ENCODE data around the gene METAP1D.
"Not testable (repeated sequence)": the region's sequence is repeated elsewhere in the genome, so short reads cannot be mapped to it uniquely, and the experiment has no call there.

METAP1D gene

DNA sequence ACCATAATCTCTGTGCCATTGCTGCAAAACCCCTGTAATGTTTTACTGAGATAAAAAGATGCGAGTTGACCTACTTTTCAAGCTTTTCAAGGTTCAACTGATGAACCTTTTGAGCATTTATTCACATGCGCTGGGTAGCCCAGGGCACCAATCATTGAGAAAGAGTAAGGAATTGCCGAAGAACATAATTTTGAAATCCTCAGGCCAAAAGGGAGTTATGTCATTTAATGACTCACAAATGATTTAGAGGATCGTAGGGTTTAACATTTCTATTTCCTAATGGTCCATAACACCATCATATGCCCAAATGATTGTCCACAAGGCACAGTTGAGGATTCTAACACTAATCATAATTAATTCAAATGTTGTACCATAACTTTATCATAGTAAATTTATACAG lies 65.4 kb downstream of the METAP1D start:
- no peak overlapping the region for H3K4me3 ChIP-seq (ENCODE audit: low read depth, low read length)
- TF ChIP-seq, protein P1, sequence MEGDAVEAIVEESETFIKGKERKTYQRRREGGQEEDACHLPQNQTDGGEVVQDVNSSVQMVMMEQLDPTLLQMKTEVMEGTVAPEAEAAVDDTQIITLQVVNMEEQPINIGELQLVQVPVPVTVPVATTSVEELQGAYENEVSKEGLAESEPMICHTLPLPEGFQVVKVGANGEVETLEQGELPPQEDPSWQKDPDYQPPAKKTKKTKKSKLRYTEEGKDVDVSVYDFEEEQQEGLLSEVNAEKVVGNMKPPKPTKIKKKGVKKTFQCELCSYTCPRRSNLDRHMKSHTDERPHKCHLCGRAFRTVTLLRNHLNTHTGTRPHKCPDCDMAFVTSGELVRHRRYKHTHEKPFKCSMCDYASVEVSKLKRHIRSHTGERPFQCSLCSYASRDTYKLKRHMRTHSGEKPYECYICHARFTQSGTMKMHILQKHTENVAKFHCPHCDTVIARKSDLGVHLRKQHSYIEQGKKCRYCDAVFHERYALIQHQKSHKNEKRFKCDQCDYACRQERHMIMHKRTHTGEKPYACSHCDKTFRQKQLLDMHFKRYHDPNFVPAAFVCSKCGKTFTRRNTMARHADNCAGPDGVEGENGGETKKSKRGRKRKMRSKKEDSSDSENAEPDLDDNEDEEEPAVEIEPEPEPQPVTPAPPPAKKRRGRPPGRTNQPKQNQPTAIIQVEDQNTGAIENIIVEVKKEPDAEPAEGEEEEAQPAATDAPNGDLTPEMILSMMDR (IDR thresholded peaks at IDR 0.05; ENCODE audit: low read depth, low read length), result no peak
- in situ Hi-C loops (cut with HindIII; ENCODE audit: low sequenced_read_pairs), result no loop called here
- no peak for DNase-seq (ENCODE audit: low read depth, low spot score)

DNA sequence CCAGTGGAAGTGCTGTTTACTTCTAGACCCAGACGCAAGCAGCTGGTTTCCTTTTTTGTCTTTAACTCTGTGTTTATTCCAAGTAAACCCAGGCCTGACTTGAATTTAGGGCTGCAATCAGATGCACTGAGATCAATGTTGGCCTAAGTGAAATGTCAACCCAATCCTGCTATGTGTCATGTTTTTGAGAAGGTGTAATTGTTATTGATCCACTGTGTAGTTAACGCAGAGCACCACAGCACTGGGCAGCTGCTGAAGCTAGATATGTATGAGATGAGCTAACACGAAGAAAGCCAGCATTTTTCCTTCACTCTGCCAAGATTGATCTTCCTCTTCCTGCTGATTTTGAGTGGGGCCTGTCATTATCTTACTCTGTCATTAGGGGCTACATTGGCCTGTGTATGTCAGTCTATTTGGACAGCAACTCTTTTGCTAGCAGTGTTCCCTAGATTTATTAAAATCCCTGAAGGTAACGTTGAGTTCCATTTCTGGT lies 66.7 kb downstream of the METAP1D start:
- TF ChIP-seq, protein P1 (IDR thresholded peaks at IDR 0.05; ENCODE audit: low read depth, low read length), result no peak
- no peak for DNase-seq (ENCODE audit: low read depth, low spot score)
- no peak overlapping the region for H3K4me3 ChIP-seq (ENCODE audit: low read depth, low read length)
- in situ Hi-C loops (cut with HindIII; ENCODE audit: low sequenced_read_pairs), result no loop called here

- H3K4me3 ChIP-seq (ENCODE audit: low read depth, low read length); in situ Hi-C loops (cut with HindIII; ENCODE audit: low sequenced_read_pairs); DNase-seq (ENCODE audit: low read depth, low spot score): not testable (repeated sequence)
Observed at GRCh38 chr2:172067905-172068304, 68.2 kb downstream of the METAP1D start.

- no peak for DNase-seq (ENCODE audit: low read depth, low spot score)
- H3K4me3 ChIP-seq (ENCODE audit: low read depth, low read length), result no peak overlapping the region
- in situ Hi-C loops (cut with HindIII; ENCODE audit: low sequenced_read_pairs), result no loop called here
- TF ChIP-seq, protein P1 (IDR thresholded peaks at IDR 0.05; ENCODE audit: low read depth, low read length), result no peak
Observed at GRCh38 chr2:172070936-172071335, 71.2 kb downstream of the METAP1D start.

DNA sequence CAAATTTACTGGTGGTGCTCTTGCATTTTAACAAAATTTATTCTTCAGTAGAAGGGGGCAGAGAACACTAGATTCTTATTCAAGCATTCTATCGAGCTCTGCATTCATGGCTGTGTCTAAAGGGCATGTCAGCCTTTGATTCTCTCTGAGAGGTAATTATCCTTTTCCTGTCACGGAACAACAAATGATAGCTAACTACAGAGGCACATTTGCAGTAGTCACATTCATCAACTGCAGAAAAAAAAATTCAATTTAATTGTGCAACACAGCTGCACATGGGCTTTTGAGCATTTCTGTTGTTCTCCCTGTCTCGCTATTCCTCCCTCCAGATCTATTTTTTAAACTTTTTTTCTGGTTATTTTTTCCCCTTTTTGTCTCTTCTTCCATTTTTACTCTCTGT lies 72.5 kb downstream of the METAP1D start:
- in situ Hi-C loops (cut with HindIII; ENCODE audit: low sequenced_read_pairs), result no loop called here
- DNase-seq (ENCODE audit: low read depth, low spot score), result no peak
- no peak overlapping the region for H3K4me3 ChIP-seq (ENCODE audit: low read depth, low read length)
- TF ChIP-seq, protein P1 (IDR thresholded peaks at IDR 0.05; ENCODE audit: low read depth, low read length), result no peak

GRCh38 chr2:172072706-172073105 lies 73.0 kb downstream of the METAP1D start:
- no peak for DNase-seq (ENCODE audit: low read depth, low spot score)
- no peak overlapping the region for H3K4me3 ChIP-seq (ENCODE audit: low read depth, low read length)
- in situ Hi-C loops (cut with HindIII; ENCODE audit: low sequenced_read_pairs), result no loop called here
- TF ChIP-seq, protein P1 (IDR thresholded peaks at IDR 0.05; ENCODE audit: low read depth, low read length), result no peak

DNA sequence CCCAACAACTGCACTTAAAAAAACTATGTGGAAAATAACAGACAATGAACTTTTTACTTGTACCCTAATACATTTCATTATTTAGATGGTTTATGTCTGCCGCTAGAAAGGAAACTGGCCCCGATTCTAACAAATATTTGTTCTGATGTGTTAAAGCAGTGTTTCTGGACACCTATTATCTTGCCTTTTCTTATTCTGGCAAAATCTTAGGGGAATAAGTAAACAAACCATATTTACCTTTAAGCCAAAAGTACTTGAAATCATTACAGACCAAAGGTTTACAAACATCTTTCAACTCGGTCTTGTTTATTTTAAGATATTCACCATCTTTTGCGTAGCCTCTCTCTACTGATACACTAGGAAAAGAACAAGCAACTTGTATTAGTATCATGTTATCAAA lies 73.8 kb downstream of the METAP1D start:
- TF ChIP-seq, protein P1 (IDR thresholded peaks at IDR 0.05; ENCODE audit: low read depth, low read length), result no peak
- no peak overlapping the region for H3K4me3 ChIP-seq (ENCODE audit: low read depth, low read length)
- no peak for DNase-seq (ENCODE audit: low read depth, low spot score)
- in situ Hi-C loops (cut with HindIII; ENCODE audit: low sequenced_read_pairs), result no loop called here

All from astrocyte of the spinal cord (primary cell).